EH (cell line): ENCODE data around the gene DAPP1.
"Not testable (repeated sequence)": the region's sequence is repeated elsewhere in the genome, so short reads cannot be mapped to it uniquely, and the experiment has no call there.

ENCODE experiments used
- DNase-seq: peaks from one replicate; pipeline ENCODE4 v3.0.0-alpha.2; 2015; ENCODE audit warnings: low read depth

DAPP1 gene

DNA sequence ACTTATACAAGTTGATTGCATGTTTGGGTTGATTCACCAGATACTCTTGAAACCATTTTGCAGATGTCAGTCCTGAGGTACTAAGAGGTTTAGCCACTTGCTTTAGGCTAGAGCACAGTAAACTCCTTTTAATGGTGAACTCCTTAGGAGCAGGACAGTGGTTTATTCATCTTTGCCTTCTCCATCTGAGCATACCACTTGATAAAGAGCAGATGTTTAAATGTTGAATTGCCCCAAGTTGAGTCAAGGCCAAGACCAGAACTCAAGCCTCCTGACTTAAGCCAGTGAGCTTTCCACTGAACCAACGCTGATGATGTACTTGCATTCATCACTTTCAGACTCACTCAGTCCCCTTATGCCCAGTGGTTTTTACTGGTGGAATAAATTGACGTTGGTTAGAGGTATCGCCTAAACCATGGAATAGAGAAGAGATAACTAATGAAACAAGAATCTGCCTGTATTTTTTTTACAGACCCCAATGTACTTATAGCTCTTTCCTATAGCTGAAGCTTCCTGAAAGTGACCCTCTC is 7.5 kb downstream of the DAPP1 start:
- DNase-seq: no peak

DNA sequence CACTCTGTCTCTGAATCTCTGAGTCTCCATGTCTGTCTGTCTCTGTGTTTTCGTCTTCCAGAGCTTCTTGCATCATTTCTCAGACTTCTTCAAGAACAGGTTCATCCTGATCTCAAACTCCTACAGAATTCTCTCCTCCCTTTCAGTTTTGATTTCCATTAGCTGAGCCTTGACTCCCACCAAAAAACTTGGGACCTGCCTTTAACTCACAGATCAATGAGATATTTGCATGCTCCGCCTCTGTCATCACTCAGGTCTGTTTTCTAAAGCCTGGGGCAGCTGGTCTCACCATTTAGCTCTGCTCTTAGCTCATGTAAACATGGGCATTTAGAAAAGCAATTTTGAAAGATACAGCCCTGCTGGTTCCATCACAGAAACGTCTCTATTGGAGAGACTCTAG is 8.6 kb downstream of the DAPP1 start:
- no peak for DNase-seq

DNA sequence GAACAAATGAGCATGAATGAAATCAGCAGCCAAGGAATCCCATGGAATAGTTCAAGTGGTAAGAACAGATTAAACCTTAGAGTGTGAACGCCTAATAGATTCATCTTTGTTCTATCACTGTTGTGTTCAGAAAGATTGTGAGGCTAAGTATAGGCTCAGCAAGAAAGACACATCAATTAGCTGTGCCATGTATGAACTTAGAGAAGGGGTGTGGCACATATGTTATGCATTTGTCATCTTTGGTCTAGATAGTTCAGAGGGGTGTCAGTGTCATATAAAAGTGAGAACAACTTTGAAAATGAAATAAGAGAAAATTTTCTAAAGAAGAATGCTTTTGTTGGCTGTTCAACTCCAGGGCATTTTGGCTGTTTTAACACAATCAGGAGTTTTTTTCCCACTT is 9.4 kb downstream of the DAPP1 start:
- DNase-seq: no peak

DNA sequence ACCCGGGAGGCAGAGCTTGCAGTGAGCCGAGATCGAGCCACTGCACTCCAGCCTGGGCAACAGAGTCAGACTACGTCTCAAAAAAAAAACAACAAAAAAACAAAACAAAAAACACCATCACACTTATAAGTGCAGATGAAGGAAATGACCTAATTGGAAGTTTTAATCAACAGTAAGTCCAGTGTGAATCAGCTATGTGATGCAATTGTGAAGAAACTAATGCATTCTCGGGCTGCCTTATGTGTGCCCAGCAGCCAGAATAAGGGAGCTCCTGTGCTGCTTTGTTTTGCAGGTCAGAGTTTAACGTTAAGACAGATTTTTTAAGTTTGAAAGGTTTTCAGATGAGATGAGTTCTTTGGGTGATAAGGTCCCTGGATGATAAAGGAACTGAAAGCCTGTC is 10.8 kb downstream of the DAPP1 start:
- DNase-seq: no peak

DNA sequence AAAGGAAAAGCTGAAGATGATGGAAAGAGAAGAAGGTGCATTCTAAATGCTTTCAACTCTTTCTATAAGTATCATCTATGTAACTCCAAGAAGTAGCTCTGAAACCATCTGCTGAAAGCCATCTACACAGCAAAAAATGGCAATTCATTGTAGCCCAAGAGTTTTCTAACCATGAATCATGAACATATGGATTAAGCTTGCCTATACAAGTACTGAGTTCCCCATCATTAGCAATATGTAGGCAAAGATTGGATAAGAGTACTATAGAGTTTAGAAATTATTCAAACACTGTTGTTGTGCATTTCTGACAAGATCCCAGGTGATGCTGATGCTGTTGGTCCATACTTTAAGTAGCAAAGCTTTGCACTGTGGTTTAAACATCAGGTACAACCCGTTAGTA is 11.2 kb downstream of the DAPP1 start:
- DNase-seq: no peak

DNA sequence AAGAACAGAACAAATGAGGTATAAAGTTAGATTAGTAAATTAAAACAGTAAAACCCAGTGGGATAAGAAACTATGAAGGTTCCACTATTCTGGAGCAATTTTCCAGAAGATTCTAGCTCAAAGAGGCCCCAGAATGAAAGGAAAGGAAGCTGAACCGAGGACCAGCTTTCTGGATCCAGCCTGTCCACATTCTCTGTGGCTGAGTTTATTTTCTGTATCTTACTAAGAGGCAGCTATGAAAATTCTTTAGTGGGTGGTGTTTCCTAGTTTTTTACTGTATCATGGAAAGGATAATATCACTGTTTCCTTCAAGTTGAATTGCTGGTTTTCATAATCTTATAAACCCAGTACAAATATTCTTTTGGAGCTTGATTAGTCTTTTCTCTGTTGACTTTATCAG is 11.8 kb downstream of the DAPP1 start:
- no peak for DNase-seq

DNA sequence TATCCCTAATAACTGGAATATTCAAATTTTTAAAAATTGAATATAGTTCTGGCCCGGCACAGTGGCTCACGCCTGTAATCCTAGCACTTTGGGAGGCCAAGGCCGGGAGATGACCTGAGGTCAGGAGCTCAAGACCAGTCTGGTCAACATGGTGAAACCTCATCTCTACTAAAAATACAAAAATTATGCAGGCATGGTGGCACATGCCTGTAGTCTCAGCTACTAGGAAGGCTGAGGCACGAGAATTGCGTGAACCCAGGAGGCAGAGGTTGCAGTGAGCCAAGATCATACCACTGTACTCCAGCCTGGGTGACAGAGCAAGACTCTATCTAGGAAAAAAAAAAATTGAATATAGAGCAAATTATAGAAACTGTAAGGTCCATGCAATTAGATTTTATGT is 13.4 kb downstream of the DAPP1 start:
- DNase-seq: not testable (repeated sequence)

DNA sequence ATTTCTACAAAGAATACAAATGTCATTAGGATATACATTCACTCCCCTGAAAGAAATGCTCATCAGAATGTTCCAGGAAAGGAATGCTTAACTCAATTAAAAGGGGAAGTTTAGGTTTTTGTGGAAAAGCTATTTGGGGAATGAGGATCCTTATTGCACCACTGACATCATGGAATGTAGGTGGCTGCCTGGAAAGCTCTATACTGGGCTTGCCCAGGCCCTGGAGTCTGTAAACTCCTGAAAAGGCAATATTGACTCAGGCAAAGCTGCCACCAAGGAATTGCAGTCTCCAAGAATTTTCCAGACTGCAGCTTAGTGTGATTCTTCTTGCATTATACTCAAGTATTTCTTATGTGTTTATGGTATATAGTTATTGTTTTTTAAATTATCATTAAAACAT is 15.7 kb downstream of the DAPP1 start:
- DNase-seq: no peak

DNA sequence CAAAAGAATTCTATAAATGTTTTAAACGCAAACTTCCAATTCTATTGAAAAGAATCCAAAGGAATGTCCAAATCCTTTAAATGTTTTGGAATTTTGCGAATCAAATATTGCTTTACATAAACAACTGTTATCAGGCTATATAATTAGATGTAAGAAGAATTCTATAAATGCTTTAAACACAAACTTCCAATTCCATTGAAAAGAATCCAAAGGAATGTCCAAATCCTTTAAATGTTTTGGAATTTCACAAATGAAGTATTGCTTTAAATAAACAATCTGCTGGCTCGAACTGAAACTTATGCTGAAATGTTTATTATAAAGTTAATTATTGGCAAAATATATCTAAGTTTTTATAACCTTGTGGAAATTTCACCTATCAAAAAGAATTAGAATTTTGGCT is 16.1 kb downstream of the DAPP1 start:
- no peak for DNase-seq

DNA sequence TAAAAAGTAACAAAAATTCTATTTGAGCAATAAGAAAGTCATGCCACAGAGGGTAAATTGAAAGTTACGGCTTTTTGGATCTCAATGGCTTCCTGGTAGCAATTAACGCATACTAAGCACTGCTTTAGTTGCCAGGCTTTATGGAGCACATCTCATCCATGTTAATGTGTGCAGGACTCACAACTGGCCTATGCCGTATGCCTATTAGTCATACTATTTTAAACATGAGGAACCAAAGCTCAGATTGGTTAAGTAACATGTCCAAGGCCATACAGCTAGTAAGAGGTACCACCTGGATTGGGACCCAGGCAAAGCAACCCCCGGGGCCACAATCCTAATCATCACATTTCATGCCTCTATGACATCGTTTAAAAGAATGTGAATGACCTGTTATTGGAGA is 17.1 kb downstream of the DAPP1 start:
- DNase-seq: no peak

DNA sequence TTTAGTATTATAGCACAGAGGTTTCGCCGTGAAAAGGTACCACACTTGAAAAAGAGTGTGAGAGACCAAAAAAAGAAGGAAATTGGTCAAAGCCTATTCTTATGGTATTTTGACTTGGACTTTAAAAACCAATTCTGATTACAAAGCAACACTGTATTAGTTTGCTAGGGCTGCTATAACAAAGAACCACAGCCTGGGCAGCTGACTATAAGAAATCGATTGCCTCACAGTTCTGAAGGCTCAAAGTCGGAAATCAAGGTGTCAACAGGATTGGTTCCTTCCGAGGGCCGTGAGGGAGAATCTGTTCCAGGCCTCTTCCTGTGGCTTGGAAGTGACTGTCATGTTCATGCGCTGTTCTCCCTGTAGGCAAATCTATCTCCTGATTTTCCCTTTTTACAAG is 17.9 kb downstream of the DAPP1 start:
- DNase-seq: no peak

DNA sequence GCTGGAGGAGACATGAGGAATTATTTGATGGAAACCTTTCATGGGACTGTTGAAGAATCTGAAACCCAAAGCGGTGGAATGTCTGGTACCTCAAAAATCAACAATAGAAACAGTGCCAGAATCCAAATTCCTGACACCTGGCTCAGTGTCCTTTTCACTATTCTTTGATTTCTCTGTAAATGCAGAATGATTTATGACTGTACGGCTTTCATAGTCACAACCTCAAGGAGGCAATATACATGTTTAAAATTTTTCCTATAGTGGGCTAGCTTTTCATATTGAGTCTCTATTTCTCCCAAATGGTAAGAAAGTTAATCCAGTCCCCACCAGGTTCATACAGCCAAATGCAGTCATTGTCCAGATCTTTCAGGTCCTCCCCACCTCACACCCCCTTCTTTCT is 19.3 kb downstream of the DAPP1 start:
- DNase-seq: no peak

DNA sequence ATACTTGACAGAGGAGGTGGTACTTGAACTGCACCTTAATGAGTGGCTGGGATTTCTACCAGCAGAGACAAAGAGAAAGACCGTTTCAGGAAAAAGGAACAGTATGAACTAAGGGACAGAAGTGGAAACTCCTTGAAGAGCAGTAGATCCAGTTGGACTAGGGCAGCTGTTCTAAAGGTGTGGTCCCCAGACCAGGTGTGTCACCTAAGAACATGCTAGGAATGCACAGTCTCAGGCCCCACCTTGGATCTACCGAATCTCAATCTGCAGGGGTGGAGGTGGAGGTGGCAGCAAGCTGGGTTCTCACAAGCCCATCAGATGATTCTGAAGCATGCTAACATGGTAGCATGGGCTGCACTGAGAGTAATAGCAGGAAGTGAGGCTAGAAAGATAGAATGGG is 22.3 kb downstream of the DAPP1 start:
- no peak for DNase-seq

DNA sequence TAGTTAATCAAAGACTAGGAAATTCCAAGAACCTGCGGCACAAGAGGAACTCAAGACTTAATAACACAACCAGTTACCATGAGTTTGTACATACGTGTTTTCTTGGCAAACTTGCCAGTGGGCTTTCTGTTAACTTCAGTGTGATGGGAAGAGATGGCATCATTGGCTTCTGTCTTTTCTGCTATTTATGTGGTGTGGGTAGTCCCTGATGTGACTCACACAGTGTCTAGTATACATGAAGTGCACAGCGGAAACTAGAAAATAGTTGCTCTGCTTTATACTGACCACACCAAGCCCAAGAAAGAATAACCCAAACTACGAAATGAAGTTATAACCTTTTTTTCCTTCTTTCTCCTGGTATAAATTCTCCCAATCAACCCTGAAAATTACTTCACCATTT is 24.5 kb downstream of the DAPP1 start:
- DNase-seq: no peak

DNA sequence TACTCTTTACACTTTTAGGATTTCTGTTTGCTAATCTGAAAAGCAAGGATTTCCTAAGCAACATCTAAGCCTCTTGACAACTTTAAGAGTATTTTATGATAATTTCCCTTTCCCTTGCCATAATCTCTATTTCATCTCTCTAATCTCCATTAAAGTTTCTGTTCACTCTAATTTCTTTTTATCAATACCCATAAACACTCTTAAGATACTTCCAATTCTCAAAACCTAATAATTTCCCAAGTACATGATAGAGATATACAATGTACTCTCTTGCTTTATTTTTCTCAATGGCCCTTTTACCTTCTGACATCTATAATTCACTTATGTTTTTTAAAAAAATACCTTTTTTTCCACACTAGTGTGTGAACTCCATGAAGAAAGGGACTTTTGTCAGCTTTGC is 26.8 kb downstream of the DAPP1 start:
- DNase-seq: no peak

DNA sequence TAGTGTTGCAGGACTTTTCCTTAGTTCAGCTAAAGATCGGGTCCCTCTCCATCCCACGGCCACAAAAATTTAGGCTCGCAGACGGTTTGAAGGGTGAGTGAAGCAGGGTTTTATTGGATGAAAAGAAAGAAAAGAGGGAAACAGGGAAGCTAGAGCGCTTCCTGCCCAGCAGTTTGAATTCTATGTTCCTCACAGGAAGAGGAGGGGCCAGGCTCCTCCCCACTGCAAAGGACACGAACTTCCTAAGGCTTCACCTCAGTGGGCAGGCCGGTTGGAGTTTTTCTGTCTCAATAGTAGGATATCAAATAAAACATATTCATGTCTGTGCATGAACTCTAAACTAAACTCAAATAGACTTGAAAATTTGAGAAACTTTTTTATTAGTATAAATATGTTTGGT is 27.4 kb downstream of the DAPP1 start:
- no peak for DNase-seq

DNA sequence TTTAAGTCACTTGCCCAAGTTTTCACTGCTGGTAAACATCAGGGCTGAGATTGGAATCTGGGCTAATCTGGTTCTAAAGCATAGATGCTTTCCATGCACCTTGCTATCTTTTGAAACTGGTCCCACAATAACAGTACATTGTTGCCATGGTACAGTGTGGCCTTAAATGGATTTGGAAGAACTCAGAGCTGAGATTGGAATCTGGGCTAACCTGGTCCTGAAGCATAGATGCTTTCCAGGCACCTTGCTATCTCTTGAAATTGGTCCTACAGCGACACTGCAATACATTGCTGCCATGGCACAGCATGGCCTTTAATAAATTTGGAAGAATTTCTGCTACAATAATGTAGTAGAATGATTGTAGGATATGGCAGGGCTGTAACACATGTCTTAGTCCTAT is 28.6 kb downstream of the DAPP1 start:
- no peak for DNase-seq

DNA sequence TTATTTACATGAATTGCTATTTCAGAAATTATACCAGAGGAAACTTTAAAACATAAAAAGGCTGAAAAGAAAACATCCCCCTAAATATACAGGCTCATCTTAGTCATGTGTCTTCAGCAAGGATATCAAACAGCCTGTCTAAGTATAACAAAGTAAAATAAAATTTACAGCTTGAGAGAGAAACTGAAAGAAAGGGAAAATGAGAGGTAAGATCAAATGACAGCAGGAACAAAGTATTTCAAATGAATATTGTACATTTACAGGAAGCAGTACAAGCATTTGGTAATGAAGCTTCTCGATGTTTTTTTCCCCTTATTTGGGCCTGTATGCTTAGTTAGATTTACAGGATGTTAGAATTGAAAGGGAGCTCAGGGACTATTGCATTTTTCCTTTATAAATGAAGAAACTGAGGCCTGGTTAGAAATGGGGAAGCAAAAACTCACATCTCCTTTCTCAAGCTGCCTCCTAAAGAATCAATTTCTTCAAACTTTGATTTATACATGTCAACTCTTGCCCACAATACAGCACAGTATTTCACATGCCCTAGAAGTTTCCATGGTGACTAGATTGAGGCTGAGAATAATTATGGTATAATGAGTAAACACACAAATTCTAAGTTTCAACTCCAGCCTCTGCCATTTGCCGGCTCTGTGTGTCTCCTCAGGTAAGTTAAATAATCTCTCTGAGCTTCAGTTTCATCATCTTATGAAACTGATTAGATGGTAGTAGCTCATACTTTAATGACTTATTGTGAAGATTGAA is 29.3 kb downstream of the DAPP1 start:
- DNase-seq: no peak

DNA sequence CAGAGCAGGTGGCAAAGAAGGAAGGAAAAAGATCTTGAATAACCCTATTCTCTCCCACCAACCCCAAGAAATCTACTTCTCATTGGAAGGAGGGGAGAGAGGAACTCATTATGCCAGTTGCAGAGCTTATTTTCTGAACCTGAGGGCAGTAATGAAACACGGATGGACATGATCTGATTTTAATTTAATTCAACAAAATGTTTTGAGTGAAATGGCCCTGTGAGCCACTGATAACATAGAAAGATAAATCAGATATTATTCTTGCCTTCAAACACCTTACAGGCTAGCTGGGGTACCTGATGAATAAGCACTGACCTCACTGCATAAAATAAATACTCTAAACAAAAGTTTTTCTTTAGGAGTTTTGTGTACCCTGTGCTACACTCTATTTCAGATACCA is 30.3 kb downstream of the DAPP1 start:
- no peak for DNase-seq

DNA sequence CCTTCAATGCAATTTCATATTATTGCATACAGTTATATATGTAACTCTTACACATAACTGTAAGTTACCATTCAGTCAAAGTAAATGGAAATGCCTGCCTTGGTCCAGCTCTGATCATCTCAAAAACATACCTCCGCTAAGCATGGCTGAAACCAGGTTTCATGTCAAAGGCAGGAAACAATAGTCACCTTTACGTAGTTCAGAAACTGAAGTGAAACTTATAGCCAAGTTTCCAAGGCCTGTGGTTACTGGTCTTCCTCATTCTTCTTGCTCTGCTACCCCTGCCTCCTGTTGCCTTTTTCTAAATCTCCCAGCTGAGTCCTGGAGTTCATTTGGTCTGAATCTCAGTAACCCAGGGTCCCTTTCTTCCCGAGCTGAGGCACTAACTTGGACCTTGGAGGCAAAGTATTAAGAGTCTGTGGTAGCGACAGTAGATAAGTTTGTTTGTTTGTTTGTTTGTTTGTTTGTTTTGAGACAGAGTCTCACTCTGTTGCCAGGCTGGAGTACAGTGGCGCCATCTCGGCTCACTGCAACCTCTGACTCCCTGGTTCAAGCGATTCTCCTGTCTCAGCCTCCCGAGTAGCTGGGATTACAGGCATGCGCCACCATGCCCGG is 30.8 kb downstream of the DAPP1 start:
- DNase-seq: no peak

DNA sequence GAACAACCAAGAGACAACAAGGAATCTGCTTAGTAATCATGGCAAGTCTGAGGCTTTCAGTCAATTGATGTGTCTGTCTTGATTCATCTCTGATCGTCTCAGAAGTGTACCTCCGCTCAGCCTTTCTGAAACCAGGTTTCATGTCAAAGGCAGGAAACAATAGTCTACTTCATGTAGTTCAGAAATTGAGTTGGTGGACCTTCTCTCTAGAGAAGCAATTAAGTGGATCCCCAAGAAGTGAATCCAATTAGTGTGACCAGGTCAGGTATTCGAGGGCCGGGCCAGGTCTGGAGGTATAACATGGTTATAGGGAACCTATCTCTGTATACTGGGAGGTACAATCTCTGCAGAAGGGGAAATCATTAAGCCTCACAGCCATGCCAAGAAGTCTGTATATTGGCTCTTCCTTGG is 32.0 kb downstream of the DAPP1 start:
- no peak for DNase-seq

DNA sequence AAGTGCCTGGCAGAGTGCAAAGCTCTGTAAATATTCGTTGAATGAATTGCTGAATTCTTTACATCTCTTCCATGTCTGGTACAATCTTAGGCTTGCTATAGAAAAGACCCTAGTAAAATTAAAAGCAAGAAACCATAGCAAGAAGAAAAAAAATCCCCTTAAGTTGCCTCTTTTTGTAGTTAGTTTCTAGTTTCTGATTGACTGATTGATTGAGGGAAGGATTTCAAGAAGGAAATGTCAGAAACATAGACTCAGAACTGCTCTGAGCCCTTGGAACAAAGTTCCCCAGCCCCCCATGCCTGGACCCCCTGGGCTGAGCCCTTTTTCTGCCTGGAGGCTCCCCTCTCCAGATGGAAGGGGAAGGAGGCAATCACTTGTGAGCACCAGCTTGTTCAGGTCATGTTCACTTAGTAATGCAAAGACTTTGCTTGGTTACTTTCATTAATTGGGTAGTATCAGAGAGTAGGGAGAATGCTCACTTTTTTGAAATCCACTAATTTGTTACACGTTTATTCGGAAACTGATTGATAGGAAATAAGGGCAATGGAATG is 35.6 kb downstream of the DAPP1 start:
- DNase-seq: no peak

DNA sequence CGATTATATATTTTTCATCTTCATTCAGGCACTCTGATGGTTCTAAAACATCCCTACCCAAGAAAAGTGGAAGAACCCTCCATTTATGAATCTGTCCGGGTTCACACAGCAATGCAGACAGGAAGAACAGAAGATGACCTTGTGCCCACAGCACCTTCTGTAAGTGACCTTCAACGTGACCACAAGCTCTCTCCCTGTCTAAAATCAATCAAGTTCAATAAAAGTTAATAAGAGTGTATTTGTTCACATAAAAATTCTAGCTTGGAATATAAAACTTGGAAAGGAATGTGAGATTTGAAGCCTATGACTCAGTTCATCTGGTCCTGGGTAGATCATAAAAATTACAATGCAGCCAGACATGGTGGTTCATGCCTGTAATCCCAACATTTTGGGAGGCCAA is 36.6 kb downstream of the DAPP1 start:
- no peak for DNase-seq

DNA sequence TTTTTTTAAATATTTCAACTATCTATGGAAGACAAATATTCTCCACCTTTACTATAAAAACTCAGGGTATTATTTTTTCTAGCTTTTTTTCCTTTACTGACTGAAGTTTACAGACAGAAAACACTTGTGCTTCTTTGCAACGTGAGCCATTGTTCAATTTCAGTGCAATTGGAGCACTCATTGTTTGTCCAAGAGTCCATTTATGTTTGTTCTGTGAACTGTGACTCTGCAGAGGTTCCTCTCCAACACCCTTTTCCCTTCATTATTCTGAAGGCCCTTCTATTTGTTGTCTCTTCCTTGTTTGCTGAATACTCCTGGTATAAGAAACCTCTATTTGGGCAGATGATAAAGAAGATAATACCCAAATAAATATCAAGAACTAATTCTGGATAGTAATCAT is 37.4 kb downstream of the DAPP1 start:
- DNase-seq: no peak
